Neuron (in vitro differentiated cells): ENCODE data around the gene METTL9.
"Not testable (repeated sequence)": the region's sequence is repeated elsewhere in the genome, so short reads cannot be mapped to it uniquely, and the experiment has no call there.

ENCODE experiments used
- H2AFZ ChIP-seq: one replicate; pipeline ENCODE4 v1.6.1; 2013; ENCODE audit warnings: low read depth, mild to moderate bottlenecking, inconsistent platforms, low read length, moderate library complexity
- H3K27me3 ChIP-seq: one replicate; pipeline ENCODE4 v1.6.1; 2013; ENCODE audit warnings: low read length; ENCODE audit not compliant: insufficient read depth
- H3K36me3 ChIP-seq: one replicate; pipeline ENCODE4 v1.6.1; 2013; ENCODE audit warnings: low read length; ENCODE audit not compliant: insufficient read depth
- H3K4me1 ChIP-seq: one replicate; pipeline ENCODE4 v1.6.1; 2013; ENCODE audit warnings: low read length; ENCODE audit not compliant: insufficient read depth
- H3K4me3 ChIP-seq: 2 replicates; pipeline ENCODE4 v1.5.1; 2013; ENCODE audit warnings: mild to moderate bottlenecking, low read length, moderate library complexity
- H3K9me3 ChIP-seq: one replicate; pipeline ENCODE4 v1.6.1; 2013; ENCODE audit warnings: low read length

Gene METTL9

GRCh38 chr16:21599122-21600030 lies at the start of gene METTL9:
Gene METTL9, plus strand, starts transcription at chr16:21599577. Its CDS starts 157 bp downstream, at chr16:21599734.
- Histone ChIP-seq H3K36me3 (no peaks in the 10 kb centered on the region), H2AFZ (peak within 1 kb of the TSS; percentile 20), H3K4me1 (peaks cover 27% of the 10 kb centered on the region), H3K27me3 (no peaks in the 10 kb centered on the region), H3K4me3 (peak within 1 kb of the TSS; percentile 63), H3K9me3 (no peaks in the 10 kb centered on the region)

DNA sequence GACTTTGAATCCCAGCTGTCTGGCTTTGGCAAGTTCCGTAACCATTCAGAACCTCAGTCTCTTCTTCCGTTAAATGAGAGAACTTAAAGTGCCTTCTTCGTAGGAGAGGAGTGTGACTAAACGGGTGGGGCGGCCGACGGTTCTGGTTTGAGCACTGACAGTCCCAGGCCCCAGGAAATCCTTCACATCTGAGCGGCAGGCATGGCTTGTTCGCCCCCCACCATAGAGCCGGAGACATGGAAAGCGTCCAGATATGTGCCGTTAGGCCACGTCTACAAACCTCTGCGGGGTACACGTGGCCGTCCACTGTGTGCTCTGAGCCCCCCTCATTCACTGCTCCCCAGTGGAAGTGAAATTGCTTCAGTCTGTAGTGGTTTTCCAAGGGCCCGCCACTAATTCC lies 49.4 kb upstream of the METTL9 start:
- not testable (repeated sequence) for H3K27me3 ChIP-seq, H2AFZ ChIP-seq, H3K4me3 ChIP-seq, H3K36me3 ChIP-seq, H3K4me1 ChIP-seq, H3K9me3 ChIP-seq

DNA sequence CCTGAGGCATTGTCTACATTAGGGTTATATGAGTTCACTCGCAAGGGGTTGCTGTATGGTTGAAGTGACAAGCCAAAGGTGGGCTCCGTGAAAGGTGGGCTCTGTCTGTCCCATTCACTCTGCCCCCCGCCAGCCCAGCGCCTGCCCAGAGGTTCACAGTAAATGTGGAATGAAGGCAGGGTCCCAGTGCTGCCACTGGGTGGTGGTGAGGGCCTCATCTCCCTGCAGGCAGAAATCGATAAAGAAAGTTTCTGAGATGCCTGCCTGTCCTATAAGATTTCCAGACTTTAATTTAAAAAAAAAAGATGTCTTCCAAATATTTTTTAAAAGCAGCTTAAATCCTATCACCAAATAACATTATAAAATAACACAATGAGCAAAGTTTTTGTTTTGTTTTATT lies 48.9 kb upstream of the METTL9 start:
- H3K27me3 ChIP-seq, H3K4me1 ChIP-seq, H3K36me3 ChIP-seq, H2AFZ ChIP-seq, H3K4me3 ChIP-seq, H3K9me3 ChIP-seq: not testable (repeated sequence)

GRCh38 chr16:21551076-21551475 lies 48.3 kb upstream of the METTL9 start:
- H3K4me3 ChIP-seq, H2AFZ ChIP-seq, H3K27me3 ChIP-seq, H3K4me1 ChIP-seq, H3K9me3 ChIP-seq, H3K36me3 ChIP-seq: not testable (repeated sequence)

DNA sequence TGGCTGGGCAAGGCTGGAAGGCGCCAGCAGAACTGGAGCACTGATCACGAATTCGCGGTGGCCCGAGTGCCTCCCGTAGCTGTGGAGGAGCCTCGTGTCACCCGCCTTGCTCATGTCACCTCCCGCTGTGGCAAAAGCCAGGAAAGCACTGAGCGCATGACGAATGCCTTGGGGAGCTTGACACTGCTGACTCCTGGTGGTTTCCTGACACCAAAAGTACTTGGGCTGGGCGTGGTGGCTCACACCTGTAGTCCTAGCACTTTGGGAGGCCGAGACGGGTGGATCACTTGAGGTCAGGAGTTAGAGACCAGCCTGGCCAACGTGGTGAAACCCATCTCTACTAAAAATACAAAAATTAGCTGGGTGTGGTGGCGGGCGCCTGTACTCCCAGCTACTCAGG lies 47.8 kb upstream of the METTL9 start:
- not testable (repeated sequence) for H3K4me3 ChIP-seq

GRCh38 chr16:21553481-21554296 lies 45.7 kb upstream of the METTL9 start:
- H3K4me3 ChIP-seq, H3K4me1 ChIP-seq, H3K9me3 ChIP-seq: not testable (repeated sequence)

More for the DNA sequence above, 47.8 kb upstream of the METTL9 start:
- H3K9me3 ChIP-seq, H3K27me3 ChIP-seq, H3K36me3 ChIP-seq, H3K4me1 ChIP-seq, H2AFZ ChIP-seq: not testable (repeated sequence)

GRCh38 chr16:21554795-21555585 lies 44.4 kb upstream of the METTL9 start:
- Histone ChIP-seq H3K4me3 (no peak overlapping the region), H2AFZ (peak overlapping the region; percentile 69), H3K36me3 (no peaks in the 10 kb centered on the region), H3K27me3 (peaks cover 14% of the 10 kb centered on the region), H3K9me3 (no peaks in the 10 kb centered on the region), H3K4me1 (peaks cover 2% of the 10 kb centered on the region)

More at GRCh38 chr16:21553481-21554296, 45.7 kb upstream of the METTL9 start:
- not testable (repeated sequence) for H2AFZ ChIP-seq, H3K36me3 ChIP-seq
- H3K27me3 ChIP-seq = peaks cover 14% of the 10 kb centered on the region

- H3K4me1 ChIP-seq, H3K4me3 ChIP-seq, H3K36me3 ChIP-seq, H3K9me3 ChIP-seq: not testable (repeated sequence)
- H2AFZ ChIP-seq = peak overlapping the region; percentile 69
- H3K27me3 ChIP-seq = peaks cover 16% of the 10 kb centered on the region
Observed at GRCh38 chr16:21555621-21556020, 43.8 kb upstream of the METTL9 start.

- peaks cover 16% of the 10 kb centered on the region for H3K27me3 ChIP-seq
- H3K36me3 ChIP-seq, H3K9me3 ChIP-seq, H3K4me3 ChIP-seq, H2AFZ ChIP-seq, H3K4me1 ChIP-seq: not testable (repeated sequence)
Observed at GRCh38 chr16:21556026-21556595, 43.3 kb upstream of the METTL9 start.

GRCh38 chr16:21556651-21557241 lies 42.6 kb upstream of the METTL9 start:
- not testable (repeated sequence) for H3K4me1 ChIP-seq, H3K36me3 ChIP-seq, H2AFZ ChIP-seq, H3K9me3 ChIP-seq, H3K4me3 ChIP-seq
- H3K27me3 ChIP-seq = peaks cover 16% of the 10 kb centered on the region

GRCh38 chr16:21560462-21560861 lies 38.9 kb upstream of the METTL9 start:
- H3K4me1 ChIP-seq = no peaks in the 10 kb centered on the region
- H3K4me3 ChIP-seq = no peak overlapping the region
- H3K9me3 ChIP-seq = no peaks in the 10 kb centered on the region
- H2AFZ ChIP-seq = no peak overlapping the region
- peaks cover 30% of the 10 kb centered on the region for H3K27me3 ChIP-seq
- no peaks in the 10 kb centered on the region for H3K36me3 ChIP-seq

DNA sequence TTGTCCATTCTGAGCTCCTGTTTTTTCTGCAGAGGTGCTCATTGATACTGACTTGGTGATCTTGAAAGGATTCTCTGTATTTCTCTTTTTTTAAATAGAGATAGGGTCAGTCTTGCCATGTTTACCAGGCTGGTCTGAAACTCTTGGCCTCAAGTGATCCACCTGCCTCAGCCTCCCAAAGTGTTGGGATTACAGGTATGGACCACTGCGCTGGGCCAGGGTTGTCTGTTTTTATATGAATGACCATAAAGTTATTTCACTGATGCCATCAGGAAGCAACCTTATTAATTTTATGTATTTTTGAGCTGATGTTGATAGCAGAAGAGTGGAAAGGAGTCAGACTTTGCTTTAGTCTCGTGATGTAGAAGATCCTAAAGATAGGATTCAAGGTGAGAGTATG lies 35.7 kb upstream of the METTL9 start:
- Histone ChIP-seq H2AFZ (no peak overlapping the region), H3K4me3 (no peak overlapping the region), H3K9me3 (no peaks in the 10 kb centered on the region), H3K36me3 (no peaks in the 10 kb centered on the region), H3K4me1 (no peaks in the 10 kb centered on the region), H3K27me3 (peaks cover 34% of the 10 kb centered on the region)
